Dermis blood vessel endothelial cell (primary cell): Measurements from ENCODE around the gene QRICH2. TPM values are rescaled to one million over a fixed set of nuclear protein-coding genes. Genes with fewer than 3 reads are reported as not detected.

ENCODE experiments used
- total RNA-seq: library from RNA; depleted of rRNA; stranded (reverse); fragments of >200 nt; gene quantifications from 2 replicates; pipeline ENCODE4 v1.2.3, GENCODE V29; 2014

The QRICH2 gene
- total RNA-seq, 1 donor from 2014 or later = 13.8 TPM

Other genes with a start within 250 kb of the QRICH2 start
- gene SRP68, start 235.8 kb downstream of the QRICH2 start, total RNA-seq = 28.2 and 60.7 TPM in 2 replicates
- gene GALR2, start 233.5 kb downstream of the QRICH2 start, total RNA-seq = 0.19 TPM in 1 of 2 replicates, not detected in the other
- gene ZACN, start 229.1 kb downstream of the QRICH2 start, total RNA-seq = not detected in 2 replicates
- 102 and 114 TPM in 2 replicates for gene EXOC7, start 204.5 kb downstream of the QRICH2 start, total RNA-seq
- 0.05 TPM in 1 of 2 replicates, not detected in the other for gene FOXJ1, start 167.0 kb downstream of the QRICH2 start, total RNA-seq
- gene RNF157, start 67.8 kb downstream of the QRICH2 start, total RNA-seq = 0.34 and 0.74 TPM in 2 replicates
- 3.2 and 10.4 TPM in 2 replicates for gene UBALD2, start 42.9 kb downstream of the QRICH2 start, total RNA-seq
- 128 and 131 TPM in 2 replicates for gene PRPSAP1, start 45.6 kb upstream of the QRICH2 start, total RNA-seq
- gene SPHK1, start 76.3 kb upstream of the QRICH2 start, total RNA-seq = 259 and 272 TPM in 2 replicates
- 20.9 and 27.8 TPM in 2 replicates for gene UBE2O, start 144.9 kb upstream of the QRICH2 start, total RNA-seq
- gene AANAT, start 159.3 kb upstream of the QRICH2 start, total RNA-seq = not detected in 2 replicates
- gene RHBDF2, start 193.1 kb upstream of the QRICH2 start, total RNA-seq = 34.5 and 35.5 TPM in 2 replicates
- 1.6 and 4.4 TPM in 2 replicates for gene CYGB, start 229.4 kb upstream of the QRICH2 start, total RNA-seq
- 0.19 and 0.68 TPM in 2 replicates for gene PRCD, start 231.8 kb upstream of the QRICH2 start, total RNA-seq